GM12891 (cell line): ENCODE results near the gene SPCS2.
A peak's percentile ranks its signal among the peaks of the same experiment; 100 is the strongest.
"Not testable (repeated sequence)": the region's sequence is repeated elsewhere in the genome, so short reads cannot be mapped to it uniquely, and the experiment has no call there.

Experiments used
- DNase-seq: peaks from one replicate; pipeline ENCODE4 v3.0.0; 2011; ENCODE audit warnings: low spot score; ENCODE audit not compliant: insufficient read length
- FAIRE-seq: peaks from 2 replicates; lab custom pipeline; 2011; peaks lifted over from hg19 to GRCh38; lab: Jason Lieb, UNC
- PAX5 ChIP-seq: IDR thresholded peaks from 2 replicates; pipeline ENCODE4 v1.6.1; 2011; ENCODE audit warnings: low read length, moderate library complexity, mild to moderate bottlenecking; ENCODE audit not compliant: insufficient read depth, severe bottlenecking
- POLR2A ChIP-seq: IDR thresholded peaks from 2 replicates; pipeline ENCODE4 v1.6.1; 2011; ENCODE audit warnings: low read depth, low read length, control low read depth
- POLR2AphosphoS5 ChIP-seq: IDR thresholded peaks from 2 replicates; pipeline ENCODE4 v1.6.1; 2011; ENCODE audit warnings: low read depth, low read length, control low read depth
- POU2F2 ChIP-seq: IDR thresholded peaks from 2 replicates; pipeline ENCODE4 v1.6.1; 2011; ENCODE audit warnings: low read depth, mild to moderate bottlenecking, control low read depth, low read length, moderate library complexity
- SPI1 ChIP-seq: IDR thresholded peaks from 2 replicates; pipeline ENCODE4 v1.6.1; 2011; ENCODE audit warnings: low read depth, low read length, control low read depth
- TAF1 ChIP-seq: IDR thresholded peaks from 2 replicates; pipeline ENCODE4 v1.6.1; 2011; ENCODE audit warnings: low read depth, low read length, control low read depth

SPCS2 gene

GRCh38 chr11:74942073-74942759 is 6.8 kb upstream of the SPCS2 start:
- no peak for TF ChIP-seq SPI1
- no peak for TF ChIP-seq POU2F2
- TF ChIP-seq TAF1, result no peak
- TF ChIP-seq PAX5, result no peak
- no peak for TF ChIP-seq POLR2AphosphoS5
- TF ChIP-seq POLR2A, result no peak
- DNase-seq, result no peak
- no peak for FAIRE-seq

- FAIRE-seq (no peak), DNase-seq (no peak)
- no peak for TF ChIP-seq POLR2AphosphoS5
- TF ChIP-seq SPI1, result no peak
- no peak for TF ChIP-seq PAX5
- no peak for TF ChIP-seq TAF1
- TF ChIP-seq POLR2A, result no peak
- TF ChIP-seq POU2F2, result no peak
Measured at GRCh38 chr11:74948546-74948897, 544 bp upstream of the SPCS2 start.

GRCh38 chr11:74949753-74950137 is 679 bp downstream of the SPCS2 start:
- FAIRE-seq (no peak), DNase-seq (no peak)
- TF ChIP-seq POLR2AphosphoS5 (no peak), SPI1 (no peak), POLR2A (no peak), TAF1 (no peak), POU2F2 (no peak), PAX5 (no peak)

- FAIRE-seq, result peak; percentile 59
Measured at GRCh38 chr11:74950374-74950969, 1.4 kb downstream of the SPCS2 start.

GRCh38 chr11:74951226-74951625 is 2.2 kb downstream of the SPCS2 start:
- no peak for FAIRE-seq
- no peak for TF ChIP-seq POLR2AphosphoS5
- TF ChIP-seq TAF1, result no peak
- TF ChIP-seq POU2F2, result no peak
- no peak for TF ChIP-seq POLR2A
- no peak for TF ChIP-seq PAX5
- TF ChIP-seq SPI1, result no peak

More at GRCh38 chr11:74950374-74950969, 1.4 kb downstream of the SPCS2 start:
- DNase-seq, result no peak
- no peak for TF ChIP-seq SPI1
- TF ChIP-seq TAF1, result no peak
- TF ChIP-seq PAX5, result peak; percentile 95

GRCh38 chr11:74952752-74953151 is 3.7 kb downstream of the SPCS2 start:
- DNase-seq, result no peak
- no peak for FAIRE-seq
- TF ChIP-seq POLR2AphosphoS5, result no peak
- no peak for TF ChIP-seq TAF1
- no peak for TF ChIP-seq SPI1
- TF ChIP-seq PAX5, result no peak
- TF ChIP-seq POU2F2, result no peak
- no peak for TF ChIP-seq POLR2A

More at GRCh38 chr11:74951226-74951625, 2.2 kb downstream of the SPCS2 start:
- no peak for DNase-seq

- DNase-seq, result no peak
- FAIRE-seq, result peak; percentile 26
Measured at GRCh38 chr11:74953451-74953850, 4.4 kb downstream of the SPCS2 start.

GRCh38 chr11:74954199-74954598 is 5.1 kb downstream of the SPCS2 start:
- DNase-seq (no peak), FAIRE-seq (no peak)
- TF ChIP-seq POLR2AphosphoS5 (no peak), PAX5 (no peak), TAF1 (no peak), SPI1 (no peak), POLR2A (no peak)

More at GRCh38 chr11:74953451-74953850, 4.4 kb downstream of the SPCS2 start:
- TF ChIP-seq POU2F2, result no peak
- no peak for TF ChIP-seq POLR2A
- no peak for TF ChIP-seq POLR2AphosphoS5
- no peak for TF ChIP-seq SPI1
- no peak for TF ChIP-seq PAX5
- TF ChIP-seq TAF1, result no peak

- TF ChIP-seq POLR2A (no peak), SPI1 (peak; percentile 35; the same call in 1 of the 2 replicates)
- no peak for FAIRE-seq
- no peak for DNase-seq
Measured at GRCh38 chr11:74956397-74957015, 7.4 kb downstream of the SPCS2 start.

- TF ChIP-seq SPI1, result no peak
- TF ChIP-seq TAF1, result no peak
- no peak for TF ChIP-seq PAX5
- TF ChIP-seq POLR2A, result no peak
- TF ChIP-seq POU2F2, result no peak
- TF ChIP-seq POLR2AphosphoS5, result no peak
- FAIRE-seq, result no peak
Measured at GRCh38 chr11:74957937-74958629, 9.0 kb downstream of the SPCS2 start.

GRCh38 chr11:74960128-74960527 is 11.1 kb downstream of the SPCS2 start:
- FAIRE-seq, DNase-seq: not testable (repeated sequence)

More at GRCh38 chr11:74957937-74958629, 9.0 kb downstream of the SPCS2 start:
- DNase-seq, result no peak
